Glutamatergic neuron (in vitro differentiated cells): ENCODE results near the gene COQ3. TPM values are rescaled to one million over a fixed set of nuclear protein-coding genes. Genes with fewer than 3 reads are reported as not detected.

Experiments used
- DNase-seq: peaks from one replicate; pipeline ENCODE4 v3.0.0; 2022
- H3K27ac Mint-ChIP-seq: one replicate; pipeline ENCODE4 v1.8.0; 2020; ENCODE audit warnings: mild to moderate bottlenecking, mixed read lengths, inconsistent platforms; ENCODE audit not compliant: unreplicated experiment
- H3K27me3 Mint-ChIP-seq: one replicate; pipeline ENCODE4 v1.8.0; 2020; ENCODE audit warnings: mild to moderate bottlenecking, moderate library complexity, mixed read lengths, inconsistent platforms; ENCODE audit not compliant: unreplicated experiment
- H3K36me3 Mint-ChIP-seq: one replicate; pipeline ENCODE4 v1.8.0; 2020; ENCODE audit warnings: mild to moderate bottlenecking, mixed read lengths, inconsistent platforms; ENCODE audit not compliant: unreplicated experiment
- H3K4me1 Mint-ChIP-seq: one replicate; pipeline ENCODE4 v1.8.0; 2020; ENCODE audit warnings: mild to moderate bottlenecking, low read depth, mixed read lengths, inconsistent platforms; ENCODE audit not compliant: unreplicated experiment
- H3K4me3 Mint-ChIP-seq: one replicate; pipeline ENCODE4 v1.8.0; 2020; ENCODE audit warnings: mild to moderate bottlenecking, mixed read lengths, inconsistent platforms; ENCODE audit not compliant: unreplicated experiment
- H3K9me3 Mint-ChIP-seq: one replicate; pipeline ENCODE4 v1.8.0; 2020; ENCODE audit warnings: mild to moderate bottlenecking, moderate library complexity, mixed read lengths, inconsistent platforms; ENCODE audit not compliant: unreplicated experiment
- total RNA-seq: library from RNA; stranded (reverse); fragmentation: NEBNext Ultra II Directional; extraction: Animal tissue kit (Norgen Biotek cat#: 25700); gene quantifications from one replicate; pipeline ENCODE4 v1.2.1, GENCODE V29; 2021; ENCODE audit not compliant: unreplicated experiment
- TF ChIP-seq, protein P1 (sequence below): fragments of 200-600 bp; sonication (generic); IDR thresholded peaks from one replicate; pipeline ENCODE4 v1.5.0; 2021; ENCODE audit not compliant: partially characterized antibody, unreplicated experiment

The COQ3 gene
- total RNA-seq, 1 donor from 2014 or later, result 3.8 TPM

DNA sequence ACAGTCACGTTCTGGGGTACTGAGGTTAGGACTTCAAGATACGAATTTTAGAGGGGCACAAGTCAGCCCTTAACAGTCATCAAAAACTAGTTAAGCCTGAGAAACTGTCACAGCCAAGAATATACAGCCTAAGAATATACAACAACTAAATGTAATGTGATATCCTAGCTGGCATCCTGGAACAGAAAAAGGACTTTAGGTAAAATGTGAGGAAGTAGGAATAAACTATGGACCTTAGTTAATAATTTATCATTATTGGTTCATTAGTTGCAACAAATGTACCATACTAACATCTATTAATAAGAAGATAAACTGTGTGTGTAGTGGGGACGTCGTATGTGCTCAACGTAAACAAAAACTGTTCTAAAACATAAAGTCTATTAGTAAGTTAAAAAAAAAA, 30.0 kb upstream of the COQ3 start:
- Mint-ChIP-seq H3K4me3 (peak overlapping the region; percentile 93), H3K4me1 (peaks cover 35% of the 10 kb centered on the region), H3K27me3 (peaks cover 5% of the 10 kb centered on the region), H3K36me3 (no peaks in the 10 kb centered on the region), H3K9me3 (peaks cover 12% of the 10 kb centered on the region), H3K27ac (peak overlapping the region; percentile 56)
- no peak for DNase-seq
- TF ChIP-seq, protein P1, sequence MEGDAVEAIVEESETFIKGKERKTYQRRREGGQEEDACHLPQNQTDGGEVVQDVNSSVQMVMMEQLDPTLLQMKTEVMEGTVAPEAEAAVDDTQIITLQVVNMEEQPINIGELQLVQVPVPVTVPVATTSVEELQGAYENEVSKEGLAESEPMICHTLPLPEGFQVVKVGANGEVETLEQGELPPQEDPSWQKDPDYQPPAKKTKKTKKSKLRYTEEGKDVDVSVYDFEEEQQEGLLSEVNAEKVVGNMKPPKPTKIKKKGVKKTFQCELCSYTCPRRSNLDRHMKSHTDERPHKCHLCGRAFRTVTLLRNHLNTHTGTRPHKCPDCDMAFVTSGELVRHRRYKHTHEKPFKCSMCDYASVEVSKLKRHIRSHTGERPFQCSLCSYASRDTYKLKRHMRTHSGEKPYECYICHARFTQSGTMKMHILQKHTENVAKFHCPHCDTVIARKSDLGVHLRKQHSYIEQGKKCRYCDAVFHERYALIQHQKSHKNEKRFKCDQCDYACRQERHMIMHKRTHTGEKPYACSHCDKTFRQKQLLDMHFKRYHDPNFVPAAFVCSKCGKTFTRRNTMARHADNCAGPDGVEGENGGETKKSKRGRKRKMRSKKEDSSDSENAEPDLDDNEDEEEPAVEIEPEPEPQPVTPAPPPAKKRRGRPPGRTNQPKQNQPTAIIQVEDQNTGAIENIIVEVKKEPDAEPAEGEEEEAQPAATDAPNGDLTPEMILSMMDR, result no peak

DNA sequence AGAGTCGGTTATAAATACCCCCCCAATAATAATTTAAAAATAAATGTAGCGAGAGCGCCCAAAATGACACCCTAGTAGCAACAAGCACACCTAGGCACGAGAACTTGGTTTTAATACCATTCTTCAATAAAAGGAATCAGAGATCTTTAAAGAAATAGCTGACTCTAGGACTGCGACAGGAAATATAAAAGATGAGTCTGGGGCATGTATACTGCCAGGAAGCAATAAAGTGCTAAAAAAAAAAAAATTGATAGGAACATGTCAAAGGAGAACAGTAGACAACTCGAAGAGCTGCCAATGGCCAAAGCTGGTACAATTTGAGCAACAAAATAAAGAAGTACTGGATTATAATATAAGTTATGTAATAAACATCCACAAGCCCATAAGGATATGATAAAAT, 28.9 kb upstream of the COQ3 start:
- Mint-ChIP-seq H3K27me3 (peaks cover 5% of the 10 kb centered on the region), H3K9me3 (peaks cover 10% of the 10 kb centered on the region), H3K4me3 (peak overlapping the region; percentile 93), H3K4me1 (peaks cover 33% of the 10 kb centered on the region), H3K36me3 (no peaks in the 10 kb centered on the region), H3K27ac (no peak overlapping the region)
- no peak for DNase-seq
- TF ChIP-seq, protein P1, result no peak

DNA sequence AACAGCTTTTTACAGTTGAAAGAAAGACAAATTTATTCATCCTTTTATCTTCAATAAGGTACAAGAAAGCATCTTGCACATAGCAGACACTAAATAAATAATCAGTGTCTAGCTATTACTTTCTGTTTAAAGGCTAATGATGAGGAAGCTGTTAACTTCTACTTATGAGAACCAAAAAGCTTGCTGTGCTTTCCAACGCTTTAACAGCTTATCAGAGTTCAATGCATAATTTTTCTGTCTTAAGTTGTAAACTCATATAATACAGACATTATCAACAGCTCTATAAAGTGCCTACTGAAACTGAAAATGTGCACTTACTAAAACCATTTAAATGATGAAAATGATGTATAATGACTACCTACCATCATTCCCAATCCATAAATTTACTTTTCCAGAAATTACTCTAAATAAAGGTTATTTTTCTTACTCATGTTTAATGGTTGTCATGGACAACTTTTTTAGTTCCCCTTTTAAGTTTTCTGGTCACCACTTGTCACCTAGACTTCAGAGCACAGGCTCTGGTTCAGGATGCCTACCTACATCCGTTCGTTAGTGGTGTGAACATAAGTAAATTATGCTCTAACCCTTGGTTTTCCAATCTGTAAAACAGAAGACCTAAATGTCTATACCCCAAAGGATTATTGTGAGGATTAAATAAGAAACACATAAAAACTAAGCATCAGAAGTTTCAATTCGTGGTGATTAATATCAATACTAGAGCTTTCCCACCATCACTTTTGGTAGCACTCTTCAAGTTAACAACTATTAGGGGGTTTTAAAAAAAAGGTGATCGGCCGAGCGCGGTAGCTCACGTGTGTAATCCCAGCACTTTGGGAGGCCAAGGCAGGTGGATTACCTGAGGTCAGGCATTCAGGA, 23.1 kb upstream of the COQ3 start:
- no peak for DNase-seq
- H3K4me1 Mint-ChIP-seq, result peaks cover 13% of the 10 kb centered on the region
- no peak overlapping the region for H3K4me3 Mint-ChIP-seq
- H3K9me3 Mint-ChIP-seq, result peaks cover 2% of the 10 kb centered on the region
- H3K36me3 Mint-ChIP-seq, result no peaks in the 10 kb centered on the region
- TF ChIP-seq, protein P1, result no peak
- no peaks in the 10 kb centered on the region for H3K27me3 Mint-ChIP-seq
- no peak overlapping the region for H3K27ac Mint-ChIP-seq

DNA sequence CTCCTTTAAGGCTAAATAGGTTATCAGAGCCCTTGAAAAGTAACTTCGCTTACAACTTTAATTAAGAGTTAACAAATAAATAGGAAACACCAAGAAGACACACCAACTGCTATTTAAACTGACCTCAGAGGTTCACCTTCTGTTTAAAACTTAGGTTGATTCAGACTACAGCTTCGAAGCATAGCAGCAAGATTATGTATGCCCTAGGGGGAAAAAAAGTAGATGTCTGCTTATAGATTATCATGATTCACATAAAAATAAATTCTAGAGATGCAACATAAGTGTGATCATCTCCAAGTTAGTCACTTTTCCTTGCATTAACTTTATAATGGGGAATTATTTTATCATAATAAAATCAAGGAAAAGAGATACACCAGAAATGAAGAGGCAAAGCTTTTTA, 22.2 kb upstream of the COQ3 start:
- H3K36me3 Mint-ChIP-seq, result no peaks in the 10 kb centered on the region
- peaks cover 10% of the 10 kb centered on the region for H3K4me1 Mint-ChIP-seq
- no peak for DNase-seq
- H3K27ac Mint-ChIP-seq, result no peak overlapping the region
- H3K9me3 Mint-ChIP-seq, result peaks cover 2% of the 10 kb centered on the region
- TF ChIP-seq, protein P1, result no peak
- no peak overlapping the region for H3K4me3 Mint-ChIP-seq
- H3K27me3 Mint-ChIP-seq, result no peaks in the 10 kb centered on the region

DNA sequence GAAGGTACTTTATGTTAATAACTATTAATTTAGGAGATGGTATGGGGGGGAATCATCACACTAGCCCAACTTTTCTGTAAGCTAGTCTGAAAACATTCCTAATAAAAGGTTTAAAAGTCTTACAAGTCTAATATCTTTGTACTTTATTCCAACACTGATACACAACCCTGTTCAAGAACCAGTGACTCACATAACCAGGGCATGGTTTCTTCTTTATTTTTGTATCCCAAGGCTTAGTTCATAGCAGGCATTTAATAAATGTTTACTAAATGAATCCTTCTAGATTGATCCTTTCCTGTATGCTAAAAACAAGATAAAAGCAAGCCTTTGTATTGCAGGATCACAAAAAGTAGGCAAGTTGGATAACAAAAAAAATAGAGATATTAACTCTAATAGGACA, 21.5 kb upstream of the COQ3 start:
- H3K27ac Mint-ChIP-seq, result no peak overlapping the region
- no peaks in the 10 kb centered on the region for H3K36me3 Mint-ChIP-seq
- peaks cover 4% of the 10 kb centered on the region for H3K4me1 Mint-ChIP-seq
- H3K9me3 Mint-ChIP-seq, result peaks cover 2% of the 10 kb centered on the region
- no peaks in the 10 kb centered on the region for H3K27me3 Mint-ChIP-seq
- TF ChIP-seq, protein P1, result no peak
- H3K4me3 Mint-ChIP-seq, result no peak overlapping the region
- no peak for DNase-seq
